ENCODE results near the gene CDX1. TPM values are rescaled to one million over a fixed set of nuclear protein-coding genes. Genes with fewer than 3 reads are reported as not detected.
A peak's percentile ranks its signal among the peaks of the same experiment; 100 is the strongest.

CDX1 gene
- total RNA-seq, 1 experiment from 2014 or later: 0.22 TPM

- Histone ChIP-seq H4K91ac (ENCODE audit: insufficient read length, low read depth, low read length) (no peak overlapping the region), H3T11ph (ENCODE audit: low read length) (no peak overlapping the region), H3K79me2 (ENCODE audit: insufficient read depth, low read length) (no peaks in the 10 kb centered on the region), H2BK15ac (ENCODE audit: low read depth, low read length) (no peak overlapping the region), H2BK5ac (ENCODE audit: insufficient read length, low read length) (no peak overlapping the region), H3K14ac (ENCODE audit: insufficient read depth, low read length) (0 out of 2 replicates have a peak overlapping the region, but pooled peaks have one; percentile 5), H3K79me1 (ENCODE audit: insufficient read depth, low read depth, low read length, poor library complexity, severe bottlenecking) (no peaks in the 10 kb centered on the region), H3K23ac (ENCODE audit: insufficient read length, low read depth, low read length) (no peak overlapping the region), H3K56ac (ENCODE audit: insufficient read length, low read depth, low read length) (no peak overlapping the region), H3K4me1 (ENCODE audit: insufficient read depth, low read length) (no peaks in the 10 kb centered on the region; the same call in 1 of the 2 replicates), H2BK120ac (ENCODE audit: low read depth, low read length, poor library complexity, severe bottlenecking) (no peak overlapping the region), H3K4me2 (ENCODE audit: insufficient read depth, insufficient read length, low read length) (no peak overlapping the region), H2AFZ (ENCODE audit: low read length) (no peak overlapping the region), H3K27me3 (ENCODE audit: insufficient read depth, low read length) (no peaks in the 10 kb centered on the region), H2BK12ac (ENCODE audit: insufficient read length, low read depth, low read length) (no peak overlapping the region), H3K9ac (ENCODE audit: extremely low read depth, insufficient read length, low read length) (no peak overlapping the region), H3K4ac (ENCODE audit: low read depth, low read length) (no peak overlapping the region), H3K23me2 (ENCODE audit: insufficient read length, low read depth, low read length, poor library complexity, severe bottlenecking) (no peaks in the 10 kb centered on the region), H4K8ac (replicated peaks; ENCODE audit: insufficient read length, low read depth, low read length) (no peak overlapping the region), H4K5ac (ENCODE audit: insufficient read length, low read depth, low read length) (no peak overlapping the region), H2AK5ac (ENCODE audit: insufficient read length, low read length) (no peak overlapping the region), H3K9me3 (ENCODE audit: control insufficient read depth, low read depth, low read length) (no peaks in the 10 kb centered on the region), H3K27ac (ENCODE audit: insufficient read length, low read depth, low read length) (no peak overlapping the region), H4K20me1 (ENCODE audit: control insufficient read depth, insufficient read depth, insufficient read length) (no peaks in the 10 kb centered on the region), H3K18ac (ENCODE audit: insufficient read length, low read depth, low read length) (no peak overlapping the region), H2BK20ac (ENCODE audit: low read depth, low read length, poor library complexity, severe bottlenecking) (no peak overlapping the region)
- DNase-seq: no peak
- H3K36me3 Mint-ChIP-seq (ENCODE audit: insufficient read depth in 1 of 3, low read depth in 3 of 3): peaks cover 0 to 2% (median 0%) of the 10 kb centered on the region in 3 experiments; a peak in 2 of 7 replicates
- peaks cover 14% of the 10 kb centered on the region for H3K27me3 Mint-ChIP-seq (ENCODE audit: low read depth)
- H3K27ac Mint-ChIP-seq: peak overlapping the region in 2 of 3 experiments; percentile 72 to 94; a peak in 2 of 7 replicates
- peaks cover 37 to 52% of the 10 kb centered on the region in 2 experiments for H3K4me1 Mint-ChIP-seq
- H3K4me3 Mint-ChIP-seq: no peak overlapping the region; a peak in 1 of 5 replicates
- peaks cover 0 to 4% of the 10 kb centered on the region in 2 experiments; a peak in 2 of 5 replicates for H3K9me3 Mint-ChIP-seq
- WGBS (ENCODE audit: extremely low coverage, insufficient read length, low lambda C conversion rate): no CpG with 5 or more reads among the region's 6 CpGs
- TF ChIP-seq, protein P1, sequence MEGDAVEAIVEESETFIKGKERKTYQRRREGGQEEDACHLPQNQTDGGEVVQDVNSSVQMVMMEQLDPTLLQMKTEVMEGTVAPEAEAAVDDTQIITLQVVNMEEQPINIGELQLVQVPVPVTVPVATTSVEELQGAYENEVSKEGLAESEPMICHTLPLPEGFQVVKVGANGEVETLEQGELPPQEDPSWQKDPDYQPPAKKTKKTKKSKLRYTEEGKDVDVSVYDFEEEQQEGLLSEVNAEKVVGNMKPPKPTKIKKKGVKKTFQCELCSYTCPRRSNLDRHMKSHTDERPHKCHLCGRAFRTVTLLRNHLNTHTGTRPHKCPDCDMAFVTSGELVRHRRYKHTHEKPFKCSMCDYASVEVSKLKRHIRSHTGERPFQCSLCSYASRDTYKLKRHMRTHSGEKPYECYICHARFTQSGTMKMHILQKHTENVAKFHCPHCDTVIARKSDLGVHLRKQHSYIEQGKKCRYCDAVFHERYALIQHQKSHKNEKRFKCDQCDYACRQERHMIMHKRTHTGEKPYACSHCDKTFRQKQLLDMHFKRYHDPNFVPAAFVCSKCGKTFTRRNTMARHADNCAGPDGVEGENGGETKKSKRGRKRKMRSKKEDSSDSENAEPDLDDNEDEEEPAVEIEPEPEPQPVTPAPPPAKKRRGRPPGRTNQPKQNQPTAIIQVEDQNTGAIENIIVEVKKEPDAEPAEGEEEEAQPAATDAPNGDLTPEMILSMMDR (conservative IDR thresholded peaks at IDR 0.05): no peak
Measured at GRCh38 chr5:150210644-150211043, 44.1 kb downstream of the CDX1 start.

All from H9 (cell line).